DND-41 (cell line): ENCODE results near the gene CDK2AP2.

Source experiments
- ATAC-seq: fragments of 200-7000 bp; cut with Tn5 transposase; 3 replicates; pipeline ENCODE4 v1.9.1; 2021; ENCODE audit warnings: low read depth; ENCODE audit not compliant: insufficient read depth
- DNase-seq: peaks from one replicate; pipeline ENCODE4 v3.0.0-alpha.2; 2020
- H2AFZ ChIP-seq: 2 replicates; pipeline ENCODE4 v1.6.0; 2012; ENCODE audit warnings: low read depth, low read length
- H3K27ac ChIP-seq: 2 replicates; pipeline ENCODE4 v1.5.1; 2012; ENCODE audit warnings: low read length, inconsistent platforms
- H3K27me3 ChIP-seq: fragments of 200-600 bp; sonication (generic); 2 replicates; pipeline ENCODE4 v1.6.0; 2012; ENCODE audit warnings: low read length, mild to moderate bottlenecking, inconsistent platforms; ENCODE audit not compliant: insufficient read depth, poor library complexity
- H3K36me3 ChIP-seq: 2 replicates; pipeline ENCODE4 v1.5.1; 2012; ENCODE audit warnings: low read length, inconsistent platforms; ENCODE audit not compliant: insufficient read depth
- H3K4me1 ChIP-seq: 2 replicates; pipeline ENCODE4 v1.5.1; 2012; ENCODE audit warnings: mild to moderate bottlenecking, low read length; ENCODE audit not compliant: insufficient read depth
- H3K4me2 ChIP-seq: 2 replicates; pipeline ENCODE4 v1.6.0; 2012; ENCODE audit warnings: mild to moderate bottlenecking, moderate library complexity, low read length, inconsistent platforms; ENCODE audit not compliant: insufficient read depth
- H3K4me3 ChIP-seq, 2 experiments: fragments of 200-600 bp in 1 of 2; shearing (Covaris generic) in 1 of 2; 2 replicates each; pipeline ENCODE4 v1.5.1; 2012 to 2016; ENCODE audit warnings: inconsistent platforms in 2 of 2, low read length in 2 of 2, mild to moderate bottlenecking in 2 of 2, low read depth in 1 of 2, moderate library complexity in 1 of 2
- H3K79me2 ChIP-seq: 2 replicates; pipeline ENCODE4 v1.6.0; 2012; ENCODE audit warnings: low read length, inconsistent platforms; ENCODE audit not compliant: insufficient read depth
- H3K9ac ChIP-seq: 2 replicates; pipeline ENCODE4 v1.6.0; 2012; ENCODE audit warnings: low read depth, mild to moderate bottlenecking, inconsistent platforms, low read length, moderate library complexity
- H3K9me3 ChIP-seq: 2 replicates; pipeline ENCODE4 v1.5.1; 2012; ENCODE audit warnings: low read length, moderate library complexity, mild to moderate bottlenecking, inconsistent platforms; ENCODE audit not compliant: insufficient read depth, severe bottlenecking
- H4K20me1 ChIP-seq: 2 replicates; pipeline ENCODE4 v1.6.0; 2012; ENCODE audit warnings: low read length; ENCODE audit not compliant: insufficient read depth
- EZH2 ChIP-seq: IDR thresholded peaks from 3 replicates; pipeline ENCODE4 v1.6.1; 2012; ENCODE audit warnings: borderline replicate concordance, low read depth, mild to moderate bottlenecking, moderate library complexity, low read length, inconsistent platforms; ENCODE audit not compliant: severe bottlenecking
- TF ChIP-seq, protein P1 (sequence below): IDR thresholded peaks from 2 replicates; pipeline ENCODE4 v1.5.1; 2012; ENCODE audit warnings: borderline replicate concordance, low read length, moderate library complexity, mild to moderate bottlenecking; ENCODE audit not compliant: poor library complexity, severe bottlenecking; ENCODE audit errors: extremely low read depth

Gene CDK2AP2

GRCh38 chr11:67538306-67538705 is 30.3 kb upstream of the CDK2AP2 start:
- Histone ChIP-seq H3K4me1 (peaks cover 8% of the 10 kb centered on the region), H3K4me2 (no peak overlapping the region), H3K27ac (no peak overlapping the region), H3K4me3 (no peak overlapping the region), H2AFZ (no peak overlapping the region), H3K9me3 (peaks cover 16% of the 10 kb centered on the region), H3K27me3 (no peaks in the 10 kb centered on the region), H3K9ac (no peak overlapping the region), H4K20me1 (no peaks in the 10 kb centered on the region), H3K36me3 (no peaks in the 10 kb centered on the region), H3K79me2 (no peaks in the 10 kb centered on the region)
- DNase-seq (no peak), ATAC-seq (no peak)
- no peak for TF ChIP-seq EZH2
- TF ChIP-seq, protein P1, sequence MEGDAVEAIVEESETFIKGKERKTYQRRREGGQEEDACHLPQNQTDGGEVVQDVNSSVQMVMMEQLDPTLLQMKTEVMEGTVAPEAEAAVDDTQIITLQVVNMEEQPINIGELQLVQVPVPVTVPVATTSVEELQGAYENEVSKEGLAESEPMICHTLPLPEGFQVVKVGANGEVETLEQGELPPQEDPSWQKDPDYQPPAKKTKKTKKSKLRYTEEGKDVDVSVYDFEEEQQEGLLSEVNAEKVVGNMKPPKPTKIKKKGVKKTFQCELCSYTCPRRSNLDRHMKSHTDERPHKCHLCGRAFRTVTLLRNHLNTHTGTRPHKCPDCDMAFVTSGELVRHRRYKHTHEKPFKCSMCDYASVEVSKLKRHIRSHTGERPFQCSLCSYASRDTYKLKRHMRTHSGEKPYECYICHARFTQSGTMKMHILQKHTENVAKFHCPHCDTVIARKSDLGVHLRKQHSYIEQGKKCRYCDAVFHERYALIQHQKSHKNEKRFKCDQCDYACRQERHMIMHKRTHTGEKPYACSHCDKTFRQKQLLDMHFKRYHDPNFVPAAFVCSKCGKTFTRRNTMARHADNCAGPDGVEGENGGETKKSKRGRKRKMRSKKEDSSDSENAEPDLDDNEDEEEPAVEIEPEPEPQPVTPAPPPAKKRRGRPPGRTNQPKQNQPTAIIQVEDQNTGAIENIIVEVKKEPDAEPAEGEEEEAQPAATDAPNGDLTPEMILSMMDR = no peak

DNA sequence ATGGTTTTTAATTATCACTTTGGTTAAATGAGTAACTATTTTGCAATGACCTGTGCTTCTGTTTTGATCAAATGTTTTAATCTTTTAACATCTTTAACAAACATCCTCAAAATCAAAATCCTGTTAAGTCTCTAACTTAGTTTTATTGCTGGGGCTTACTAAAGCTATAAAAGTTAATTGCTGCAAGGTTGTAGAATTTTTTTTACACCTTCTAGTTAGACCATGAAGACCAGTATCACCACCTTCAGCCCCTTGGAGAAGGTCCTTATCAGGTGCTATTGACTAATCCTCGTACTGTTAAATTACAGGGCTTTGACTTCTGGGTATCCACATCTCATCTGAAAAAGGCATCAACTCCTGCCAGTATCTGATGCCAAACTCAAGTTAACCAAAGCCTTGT is 27.6 kb upstream of the CDK2AP2 start:
- DNase-seq (no peak), ATAC-seq (no peak)
- Histone ChIP-seq H3K4me1 (no peaks in the 10 kb centered on the region), H3K36me3 (no peaks in the 10 kb centered on the region), H3K27ac (no peak overlapping the region), H4K20me1 (no peaks in the 10 kb centered on the region), H3K79me2 (no peaks in the 10 kb centered on the region), H3K4me3 (no peak overlapping the region), H3K9me3 (peaks cover 23% of the 10 kb centered on the region), H3K4me2 (no peak overlapping the region), H3K27me3 (no peaks in the 10 kb centered on the region), H2AFZ (no peak overlapping the region), H3K9ac (no peak overlapping the region)
- TF ChIP-seq, protein P1 = no peak
- no peak for TF ChIP-seq EZH2

GRCh38 chr11:67534070-67534679 is 26.2 kb upstream of the CDK2AP2 start:
- no peak for ATAC-seq
- H3K9me3 ChIP-seq = peaks cover 23% of the 10 kb centered on the region
- no peaks in the 10 kb centered on the region for H3K27me3 ChIP-seq
- no peaks in the 10 kb centered on the region for H4K20me1 ChIP-seq
- no peak for DNase-seq
- no peak overlapping the region for H3K27ac ChIP-seq
- TF ChIP-seq, protein P1 = no peak
- no peak for TF ChIP-seq EZH2
- H3K4me3 ChIP-seq = no peak overlapping the region
- no peak overlapping the region for H2AFZ ChIP-seq
- H3K79me2 ChIP-seq = no peaks in the 10 kb centered on the region
- no peaks in the 10 kb centered on the region for H3K4me1 ChIP-seq
- H3K36me3 ChIP-seq = no peaks in the 10 kb centered on the region
- H3K4me2 ChIP-seq = no peak overlapping the region
- H3K9ac ChIP-seq = no peak overlapping the region
